GM21825 (cell line): Measurements from ENCODE around the gene AOPEP.

ENCODE experiments used
- ATAC-seq: cut with Tn5 transposase; IDR thresholded peaks from one replicate; pipeline ENCODE4 v1.9.1; 2021; ENCODE audit warnings: mild to moderate bottlenecking, moderate library complexity; ENCODE audit not compliant: unreplicated experiment

The AOPEP gene

DNA sequence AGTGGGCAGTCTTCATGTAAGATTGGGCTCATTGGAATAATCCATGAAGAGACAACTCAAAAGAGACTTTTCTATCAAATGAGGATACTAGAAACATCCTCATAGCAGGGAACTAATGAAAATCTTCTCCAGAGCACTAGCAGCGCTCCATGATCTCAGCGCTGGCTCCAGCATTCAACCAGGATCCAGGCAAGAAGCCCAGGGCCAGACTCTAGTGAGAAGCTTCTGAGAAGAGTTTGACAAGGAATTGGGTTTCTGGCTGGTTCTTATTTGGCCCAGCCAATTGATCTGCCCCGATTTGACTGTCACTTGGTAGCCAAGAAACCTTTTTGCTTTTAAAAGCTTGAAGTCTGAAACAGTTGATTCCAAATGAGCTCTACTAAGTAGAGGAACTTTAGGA lies 60.1 kb downstream of the AOPEP start:
- ATAC-seq, result no peak

DNA sequence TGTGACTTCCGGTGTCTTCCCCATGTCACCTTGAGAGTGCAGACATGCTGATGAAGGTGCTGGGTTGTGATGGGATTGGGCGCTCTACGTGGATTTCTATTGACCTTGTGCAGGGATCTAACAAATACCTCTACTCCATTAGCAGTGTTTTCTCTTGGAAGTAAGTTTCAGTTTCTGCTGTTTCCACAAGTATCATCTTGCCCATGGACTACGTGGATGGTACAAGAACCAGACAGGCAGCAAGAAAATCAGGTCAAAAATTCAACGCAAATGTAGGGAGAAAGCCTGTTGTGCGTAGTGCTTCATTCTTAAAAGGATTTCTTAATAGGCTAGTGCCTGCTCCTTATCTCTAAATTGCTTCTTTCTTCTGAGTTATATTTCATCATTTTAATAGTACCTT lies 60.8 kb downstream of the AOPEP start:
- ATAC-seq, result no peak

- ATAC-seq, result no peak
These were observed 62.1 kb downstream of the AOPEP start for GRCh38 chr9:94788570-94789105.

DNA sequence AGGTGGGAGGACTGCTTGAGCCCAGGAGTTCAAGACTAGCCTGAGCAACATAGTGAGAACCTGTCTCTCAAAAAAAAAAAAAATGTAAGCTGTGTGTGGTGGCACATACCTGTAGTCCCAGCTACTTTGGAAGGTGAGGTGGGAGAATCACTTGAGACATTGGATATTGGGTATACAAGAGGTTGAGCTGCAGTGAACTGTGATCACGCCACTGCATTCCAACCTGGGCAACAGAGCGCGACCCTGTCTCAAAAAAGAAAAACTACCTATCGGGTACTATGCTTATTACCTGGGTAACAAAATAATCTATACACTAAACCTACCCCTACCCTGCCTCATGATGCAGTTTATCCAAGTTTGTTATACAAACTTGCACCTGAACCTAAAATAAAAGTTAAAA lies 64.9 kb downstream of the AOPEP start:
- no peak for ATAC-seq

DNA sequence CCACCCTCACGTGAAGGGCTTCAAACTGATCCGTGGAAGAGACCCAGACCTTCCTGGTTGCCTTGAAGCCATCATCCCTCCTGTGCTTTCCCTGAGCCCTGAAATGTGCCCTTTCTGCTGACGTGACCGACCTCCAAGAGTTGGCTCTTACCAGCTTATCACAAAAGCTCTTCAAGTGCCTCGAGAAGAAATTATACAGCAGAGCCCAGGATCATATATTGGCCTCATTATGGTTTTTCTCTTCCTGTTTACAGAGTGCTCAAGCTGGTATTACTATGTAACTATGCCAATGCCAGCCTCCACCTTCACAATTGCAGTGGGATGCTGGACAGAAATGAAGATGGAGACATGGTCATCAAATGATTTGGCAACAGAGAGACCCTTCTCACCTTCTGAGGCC lies 66.0 kb downstream of the AOPEP start:
- ATAC-seq, result no peak

DNA sequence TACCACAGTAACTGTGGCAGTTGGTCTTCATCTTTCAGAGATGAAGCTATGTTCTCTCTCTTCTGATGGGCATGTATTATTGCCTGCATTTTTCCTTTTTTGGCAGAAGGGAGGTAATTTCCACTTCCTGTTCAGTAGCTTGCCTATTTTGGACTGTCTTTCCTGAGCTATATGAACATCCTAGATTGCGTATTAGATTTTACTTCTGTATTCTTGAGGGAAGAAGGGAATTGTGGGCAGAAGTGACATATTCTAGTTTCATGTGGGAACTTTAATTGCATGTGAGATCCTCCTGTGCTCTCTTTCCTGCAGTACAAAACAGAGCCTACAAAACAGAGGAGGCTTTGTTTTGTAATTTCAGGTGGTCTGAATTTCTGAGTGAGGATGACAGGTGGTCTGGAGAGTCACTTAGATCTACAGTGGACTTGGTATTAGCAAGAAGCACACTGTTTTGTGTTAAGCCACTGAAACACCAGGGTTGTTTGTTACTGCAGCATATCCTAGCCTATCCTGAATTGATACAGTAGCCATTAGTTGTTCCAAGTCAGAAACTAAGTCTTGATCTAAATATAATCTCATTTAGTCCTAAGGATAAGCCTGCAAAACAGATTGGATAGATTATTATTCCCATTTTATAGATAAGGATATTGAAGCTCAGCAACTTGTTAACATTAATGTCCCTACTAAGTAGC lies 68.1 kb downstream of the AOPEP start:
- no peak for ATAC-seq

DNA sequence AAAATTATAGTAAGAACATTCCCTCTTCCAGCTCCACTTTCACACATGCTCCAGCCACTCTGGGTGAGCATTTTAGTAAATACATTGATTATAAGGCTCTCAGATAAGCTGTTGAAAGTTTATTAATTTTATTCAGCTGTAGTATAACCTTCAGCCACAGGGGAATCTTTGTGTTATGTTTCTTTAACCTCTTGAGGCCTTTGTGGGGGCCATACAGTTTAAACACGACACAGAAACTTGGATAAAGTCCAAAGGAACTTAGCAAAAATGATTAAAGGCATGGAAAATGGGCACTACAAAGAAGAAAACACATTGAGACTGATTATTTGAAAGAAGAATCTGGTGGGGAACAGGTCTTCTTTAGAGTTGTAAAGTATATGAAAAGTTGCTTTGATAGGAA lies 70.2 kb downstream of the AOPEP start:
- ATAC-seq, result no peak

DNA sequence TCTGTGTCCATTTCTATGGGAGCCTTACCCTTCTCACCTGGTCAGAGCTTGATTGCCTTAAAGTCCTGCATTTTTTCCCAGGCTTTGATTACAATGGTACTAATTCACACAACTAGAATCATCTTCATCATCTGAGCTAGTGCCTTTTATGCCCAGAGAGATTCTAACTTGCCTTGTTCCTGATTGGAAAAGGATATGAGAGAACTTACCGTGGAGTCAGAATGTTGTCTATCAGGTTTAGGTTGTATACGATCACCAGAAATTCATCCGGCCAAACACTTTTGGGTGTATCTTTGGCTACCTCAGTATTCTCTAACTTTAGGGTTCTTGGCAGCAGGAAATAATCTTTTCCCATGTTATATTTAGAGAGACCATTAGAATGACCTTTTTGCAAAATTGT lies 71.7 kb downstream of the AOPEP start:
- ATAC-seq, result no peak

GRCh38 chr9:94798708-94799107 lies 72.2 kb downstream of the AOPEP start:
- no peak for ATAC-seq

DNA sequence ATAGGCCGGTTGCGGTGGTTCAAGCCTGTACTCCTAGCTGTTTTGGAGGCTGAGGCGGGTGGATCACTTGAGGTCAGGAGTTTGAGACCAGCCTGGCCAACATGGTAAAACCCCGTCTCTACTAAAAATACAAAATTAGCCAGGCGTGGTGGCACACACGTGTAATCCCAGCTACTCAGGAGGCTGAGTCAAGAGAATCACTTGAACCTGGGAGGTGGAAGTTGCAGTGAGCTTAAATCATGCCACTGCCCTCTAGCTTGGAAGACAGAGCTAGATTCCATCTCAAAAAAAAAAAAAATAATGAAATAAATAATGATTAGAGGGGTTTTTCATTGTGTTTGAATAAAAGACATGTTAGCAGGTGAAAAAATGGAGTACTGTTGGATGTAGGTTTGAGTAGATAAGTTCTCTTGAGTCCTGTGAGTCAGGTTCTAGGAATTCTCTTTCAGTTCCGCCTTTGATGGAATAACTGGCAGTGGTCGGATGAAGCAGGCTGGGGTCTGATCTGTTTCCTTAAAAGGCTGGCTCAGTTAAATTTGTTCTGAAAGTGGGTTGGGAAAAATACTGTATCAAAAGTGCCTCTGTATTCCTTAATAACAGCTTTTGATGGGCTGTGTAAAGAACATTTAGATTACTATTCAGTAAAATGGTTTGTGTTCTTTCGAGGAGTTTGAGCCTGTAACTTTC lies 73.2 kb downstream of the AOPEP start:
- ATAC-seq, result no peak

GRCh38 chr9:94800424-94801117 lies 74.1 kb downstream of the AOPEP start:
- ATAC-seq, result no peak

GRCh38 chr9:94801234-94801633 lies 74.7 kb downstream of the AOPEP start:
- no peak for ATAC-seq

GRCh38 chr9:94801681-94802080 lies 75.2 kb downstream of the AOPEP start:
- no peak for ATAC-seq

GRCh38 chr9:94802251-94802650 lies 75.8 kb downstream of the AOPEP start:
- ATAC-seq, result peak; percentile 11

GRCh38 chr9:94802793-94803192 lies 76.3 kb downstream of the AOPEP start:
- ATAC-seq, result peak; percentile 52

- no peak for ATAC-seq
These were observed 77.8 kb downstream of the AOPEP start for GRCh38 chr9:94804316-94804715.

- no peak for ATAC-seq
These were observed 78.6 kb downstream of the AOPEP start for GRCh38 chr9:94805051-94805489.

GRCh38 chr9:94805585-94805984 lies 79.1 kb downstream of the AOPEP start:
- no peak for ATAC-seq

GRCh38 chr9:94806307-94806893 lies 79.9 kb downstream of the AOPEP start:
- ATAC-seq, result no peak

GRCh38 chr9:94807556-94807955 lies 81.1 kb downstream of the AOPEP start:
- ATAC-seq, result no peak

DNA sequence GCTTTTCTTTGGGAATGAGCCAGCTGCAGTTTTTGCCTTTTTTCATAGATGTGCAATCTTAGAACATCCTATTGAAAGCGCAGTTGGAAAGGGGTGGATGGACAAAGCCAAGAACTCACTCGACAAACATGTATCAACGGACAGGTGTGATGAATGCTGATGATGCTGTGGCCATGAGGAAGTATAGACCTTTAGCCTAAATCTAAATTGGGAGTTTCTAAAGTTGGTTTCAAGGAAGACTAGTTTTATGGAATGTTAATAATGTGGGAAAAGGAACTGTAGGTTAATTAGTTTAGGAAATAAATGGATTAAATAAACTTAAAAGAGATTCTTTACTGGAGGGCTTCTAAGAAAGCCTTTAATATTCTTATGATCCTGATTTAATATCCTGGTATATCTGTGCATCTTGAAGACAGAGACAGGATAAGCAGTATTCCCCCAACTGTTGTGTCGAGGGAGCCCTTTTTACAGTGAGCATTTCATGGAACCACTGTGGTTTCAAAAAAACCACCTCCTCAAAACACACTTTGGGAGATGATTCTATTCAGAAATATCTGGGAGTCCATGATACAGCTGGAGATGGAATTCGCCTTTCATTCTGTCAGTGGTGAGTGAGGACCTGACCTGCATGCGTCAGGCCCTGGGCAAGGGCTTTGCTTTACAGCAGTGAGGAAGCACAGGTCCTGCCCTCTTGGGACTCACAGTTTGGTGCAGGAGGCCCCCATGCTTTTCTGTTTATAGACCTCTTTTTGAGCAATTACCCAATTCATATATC lies 82.6 kb downstream of the AOPEP start:
- ATAC-seq, result no peak
